Spleen (tissue), 11 donors: ENCODE data around the gene LARP4B. TPM values are rescaled to one million over a fixed set of nuclear protein-coding genes. Genes with fewer than 3 reads are reported as not detected.

ENCODE experiments used
- DNase-seq: peaks from one replicate; pipeline ENCODE4 v3.0.0-alpha.2; 2020
- H3K27ac ChIP-seq, 8 donors: fragments of 200-600 bp; sonication (generic) in 7 of 8; 1 replicate in 4 of 8; 2 replicates in 4 of 8; pipeline versions ENCODE4 v1.5.0 to v1.8.0; 2016 to 2021; ENCODE audit warnings: inconsistent platforms in 4 of 8, mild to moderate bottlenecking in 4 of 8, moderate library complexity in 1 of 8
- H3K27me3 ChIP-seq, 7 donors: fragments of 200-600 bp; sonication (generic) in 6 of 7; replicated peaks in 1 of 7; 1 replicate in 4 of 7; 2 replicates in 3 of 7; pipeline versions ENCODE4 v1.5.0 to v1.8.0; 2016 to 2021; ENCODE audit warnings: inconsistent platforms in 3 of 7, mild to moderate bottlenecking in 1 of 7
- H3K36me3 ChIP-seq, 6 donors: fragments of 200-600 bp; sonication (generic) in 5 of 6; 1 replicate in 4 of 6; 2 replicates in 2 of 6; pipeline versions ENCODE4 v1.5.0 to v1.8.0; 2016 to 2021; ENCODE audit warnings: inconsistent platforms in 2 of 6
- H3K4me1 ChIP-seq, 6 donors: fragments of 200-600 bp; sonication (generic) in 5 of 6; 1 replicate in 3 of 6; 2 replicates in 3 of 6; pipeline versions ENCODE4 v1.5.0 to v1.8.0; 2016 to 2021; ENCODE audit warnings: inconsistent platforms in 3 of 6
- H3K4me3 ChIP-seq, 8 donors: fragments of 200-600 bp; sonication (generic) in 7 of 8; 1 replicate in 4 of 8; 2 replicates in 4 of 8; pipeline versions ENCODE4 v1.5.0 to v1.8.0; 2016 to 2021; ENCODE audit warnings: inconsistent platforms in 4 of 8, mild to moderate bottlenecking in 4 of 8, moderate library complexity in 2 of 8
- H3K9me3 ChIP-seq, 8 donors: fragments of 200-600 bp; sonication (generic) in 7 of 8; 1 replicate in 4 of 8; 2 replicates in 4 of 8; pipeline versions ENCODE4 v1.5.0 to v1.8.0; 2016 to 2021; ENCODE audit warnings: inconsistent platforms in 4 of 8
- CTCF ChIP-seq, 11 experiments: fragments of 200-600 bp in 7 of 11; fragments of 450-650 bp in 4 of 11; sonication (generic) in 4 of 11; IDR thresholded peaks in 8 of 11; conservative IDR thresholded peaks in 3 of 11; 1 replicate in 7 of 11; 2 replicates in 4 of 11; pipeline versions ENCODE4 v1.4.0 to v1.8.0; 2016 to 2021; ENCODE audit warnings: antibody characterized with exemption in 11 of 11, inconsistent platforms in 4 of 11, mild to moderate bottlenecking in 1 of 11
- POLR2A ChIP-seq, 3 donors: fragments of 450-650 bp; IDR thresholded peaks; one replicate each; pipeline ENCODE4 v1.5.1; 2017; ENCODE audit warnings: antibody characterized with exemption in 3 of 3, mild to moderate bottlenecking in 1 of 3
- POLR2AphosphoS5 ChIP-seq, 3 donors: sonication (generic); formaldehyde crosslinking; IDR thresholded peaks; one replicate each; pipeline ENCODE4 v1.5.1; 2017; ENCODE audit warnings: antibody characterized with exemption in 3 of 3
- WGBS, 5 donors: extraction: QIAGEN DNeasy Blood & Tissue Kit in 3 of 5; methylation state at CpG; one replicate each; pipeline versions ENCODE4 v1.1.5 to v1.1.7; 2013 to 2018; 5-methylcytosine and 5-hydroxymethylcytosine counted together
- intact Hi-C: fragments of 100-400 bp; cut with DNase I; formaldehyde crosslinking; loops from one replicate; pipeline ENCODE4 v1.15.0; 2023; ENCODE audit warnings: low total_unique reads
- polyA plus RNA-seq, 3 donors: library from polyadenylated mRNA; stranded (reverse); fragments of 200-250 nt; gene quantifications; one replicate each; pipeline ENCODE4 v1.2.1, GENCODE V29; 2013
- total RNA-seq, 7 donors: library from RNA; depleted of rRNA in 3 of 7; stranded (reverse); fragments of >200 nt in 3 of 7; fragmentation: NEBNext Ultra II Directional in 4 of 7; extraction: Animal tissue kit (Norgen Biotek cat#: 25700) in 4 of 7; gene quantifications; one replicate each; pipeline versions ENCODE4 v1.1.0 to v1.2.1, GENCODE V29; 2016 to 2021
- donor health status: healthy with polysubstance abuse.
- donor health status: DM: no; HTN: no; CAD: no; lungs with moderate emphysema.
- donor health status: DM: no; HTN: no; CAD: no.
- donor health status: Bipolar disorder and iron deficiency.
- donor health status: healthy.
- donor health status: DM: no; HTN: no; CAD: no.
- donor health status: DM: yes; HTN: yes; CAD: no.

Gene LARP4B
- total and polyA plus RNA-seq, 10 donors: 12.7 to 163 (median 88.7) TPM

GRCh38 chr10:813286-813685 lies 118.2 kb downstream of the LARP4B start:
- Histone ChIP-seq H3K36me3 (peaks cover 3 to 100% (median 93%) of the 10 kb centered on the region in 6 donors), H3K27ac (no peak overlapping the region), H3K4me3 (no peak overlapping the region), H3K9me3 (no peaks in the 10 kb centered on the region), H3K27me3 (no peaks in the 10 kb centered on the region), H3K4me1 (peaks cover 0 to 17% (median 2%) of the 10 kb centered on the region in 6 donors)
- 91 to 97% (median 94%) methylated on average over 6 of the region's 6 CpGs for WGBS, 5 donors
- intact Hi-C loops: no loop called here
- no peak for DNase-seq
- TF ChIP-seq POLR2A (IDR thresholded peaks at IDR 0.05): no peak
- TF ChIP-seq CTCF (IDR thresholded peaks at IDR 0.05 in 8 of 11, conservative IDR thresholded peaks at IDR 0.05 in 3 of 11): no peak
- no peak for TF ChIP-seq POLR2AphosphoS5 (IDR thresholded peaks at IDR 0.05)

- no peak for DNase-seq
- H3K9me3 ChIP-seq: no peaks in the 10 kb centered on the region
- TF ChIP-seq POLR2A (IDR thresholded peaks at IDR 0.05) (no peak), POLR2AphosphoS5 (IDR thresholded peaks at IDR 0.05) (peak in 1 of 3 donors; percentile 8)
- H3K4me1 ChIP-seq: peaks cover 0 to 12% (median 0%) of the 10 kb centered on the region in 6 donors
- peaks cover 3 to 100% (median 94%) of the 10 kb centered on the region in 6 donors for H3K36me3 ChIP-seq
- no peak overlapping the region for H3K27ac ChIP-seq
- no peak overlapping the region for H3K4me3 ChIP-seq
- WGBS, 5 donors: 83 to 91% (median 88%) methylated on average over 19 of the region's 19 CpGs
- intact Hi-C loops: no loop called here
- no peaks in the 10 kb centered on the region for H3K27me3 ChIP-seq
These were observed 118.7 kb downstream of the LARP4B start for GRCh38 chr10:812787-813186.

GRCh38 chr10:811379-812175 lies 119.9 kb downstream of the LARP4B start:
- intact Hi-C loops: no loop called here
- TF ChIP-seq POLR2AphosphoS5 (IDR thresholded peaks at IDR 0.05): no peak
- no peak for TF ChIP-seq POLR2A (IDR thresholded peaks at IDR 0.05)
- no peak for TF ChIP-seq CTCF (IDR thresholded peaks at IDR 0.05 in 8 of 11, conservative IDR thresholded peaks at IDR 0.05 in 3 of 11)
- no peak overlapping the region for H3K27ac ChIP-seq
- H3K9me3 ChIP-seq: no peaks in the 10 kb centered on the region
- no peak for DNase-seq
- H3K36me3 ChIP-seq: peaks cover 3 to 100% (median 94%) of the 10 kb centered on the region in 6 donors
- peaks cover 0 to 9% (median 4%) of the 10 kb centered on the region in 6 donors for H3K4me1 ChIP-seq
- H3K4me3 ChIP-seq: no peak overlapping the region
- 79 to 93% (median 83%) methylated on average over 9 of the region's 9 CpGs for WGBS, 5 donors
- H3K27me3 ChIP-seq: no peaks in the 10 kb centered on the region

GRCh38 chr10:810351-810846 lies 121.1 kb downstream of the LARP4B start:
- intact Hi-C loops: no loop called here
- Histone ChIP-seq H3K27ac (no peak overlapping the region), H3K27me3 (no peaks in the 10 kb centered on the region), H3K36me3 (peaks cover 3 to 100% (median 82%) of the 10 kb centered on the region in 6 donors), H3K9me3 (no peaks in the 10 kb centered on the region), H3K4me3 (no peak overlapping the region), H3K4me1 (peaks cover 0 to 20% (median 8%) of the 10 kb centered on the region in 6 donors)
- WGBS, 5 donors: 83 to 90% (median 86%) methylated on average over 16 of the region's 16 CpGs
- TF ChIP-seq POLR2A (IDR thresholded peaks at IDR 0.05): no peak
- peak in 2 of 3 donors; percentile 12 to 35 for TF ChIP-seq POLR2AphosphoS5 (IDR thresholded peaks at IDR 0.05)
- peak in 1 of 11 experiments; percentile 19 for TF ChIP-seq CTCF (IDR thresholded peaks at IDR 0.05 in 8 of 11, conservative IDR thresholded peaks at IDR 0.05 in 3 of 11)
- DNase-seq: no peak
